ENCODE results near the gene STX18. TPM values are rescaled to one million over a fixed set of nuclear protein-coding genes. Genes with fewer than 3 reads are reported as not detected.

The STX18 gene
- total RNA-seq, 1 donor from 2014 or later, result 17.3 TPM

- intact Hi-C loops (cut with micrococcal nuclease), result no loop called here
- DNase-seq, result no peak
Observed at GRCh38 chr4:4401036-4401435, 140.8 kb downstream of the STX18 start.

DNA sequence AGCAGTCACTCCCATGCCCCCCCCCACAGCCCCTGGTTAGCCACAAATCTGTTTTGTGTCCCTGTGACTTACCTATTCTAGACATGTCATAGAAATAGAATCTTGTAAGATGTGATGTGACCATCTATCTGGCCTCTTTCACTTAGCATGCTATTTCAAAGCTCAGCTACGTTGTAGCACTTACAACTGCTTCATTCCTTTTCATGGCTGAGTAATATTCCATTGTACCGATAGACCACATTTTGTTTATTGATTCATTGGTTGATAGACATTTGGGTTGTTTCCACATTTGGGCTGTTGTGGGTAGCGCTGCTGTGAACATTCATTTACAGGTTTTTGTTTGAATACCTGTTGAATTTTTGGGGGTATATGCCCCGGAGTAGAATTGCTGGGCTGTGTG is 143.4 kb downstream of the STX18 start:
- TF ChIP-seq CTCF (IDR thresholded peaks at IDR 0.05; ENCODE audit: borderline replicate concordance), result no peak
- H3K9me3 ChIP-seq (replicated peaks), result peaks cover 13% of the 10 kb centered on the region
- H3K4me1 ChIP-seq, result no peaks in the 10 kb centered on the region
- no peaks in the 10 kb centered on the region for H3K36me3 ChIP-seq
- intact Hi-C loops (cut with micrococcal nuclease), result no loop called here
- H3K4me3 ChIP-seq, result no peak overlapping the region
- DNase-seq, result no peak
- H3K27ac ChIP-seq (replicated peaks), result no peak overlapping the region
- H3K27me3 ChIP-seq (ENCODE audit: low read depth), result peaks cover 94% of the 10 kb centered on the region

More at GRCh38 chr4:4401036-4401435, 140.8 kb downstream of the STX18 start:
- H3K27ac ChIP-seq (replicated peaks), result no peak overlapping the region
- H3K4me3 ChIP-seq, result no peak overlapping the region
- H3K36me3 ChIP-seq, result no peaks in the 10 kb centered on the region
- TF ChIP-seq CTCF (IDR thresholded peaks at IDR 0.05; ENCODE audit: borderline replicate concordance), result no peak
- peaks cover 13% of the 10 kb centered on the region for H3K9me3 ChIP-seq (replicated peaks)
- H3K27me3 ChIP-seq (ENCODE audit: low read depth), result peaks cover 93% of the 10 kb centered on the region
- no peaks in the 10 kb centered on the region for H3K4me1 ChIP-seq

GRCh38 chr4:4397441-4397819 is 144.4 kb downstream of the STX18 start:
- Histone ChIP-seq H3K4me3 (no peak overlapping the region), H3K27me3 (ENCODE audit: low read depth) (peaks cover 94% of the 10 kb centered on the region), H3K36me3 (no peaks in the 10 kb centered on the region), H3K27ac (replicated peaks) (no peak overlapping the region), H3K9me3 (replicated peaks) (peaks cover 13% of the 10 kb centered on the region), H3K4me1 (no peaks in the 10 kb centered on the region)
- no peak for DNase-seq
- TF ChIP-seq CTCF (IDR thresholded peaks at IDR 0.05; ENCODE audit: borderline replicate concordance), result no peak
- intact Hi-C loops (cut with micrococcal nuclease), result no loop called here

- Histone ChIP-seq H3K9me3 (replicated peaks) (peaks cover 13% of the 10 kb centered on the region), H3K4me1 (no peaks in the 10 kb centered on the region), H3K27me3 (ENCODE audit: low read depth) (peaks cover 96% of the 10 kb centered on the region), H3K27ac (replicated peaks) (no peak overlapping the region), H3K36me3 (no peaks in the 10 kb centered on the region), H3K4me3 (no peak overlapping the region)
- TF ChIP-seq CTCF (IDR thresholded peaks at IDR 0.05; ENCODE audit: borderline replicate concordance), result no peak
- no peak for DNase-seq
- intact Hi-C loops (cut with micrococcal nuclease), result no loop called here
Observed at GRCh38 chr4:4396628-4397440, 145.0 kb downstream of the STX18 start.

- DNase-seq, result no peak
- H3K4me1 ChIP-seq, result no peaks in the 10 kb centered on the region
- intact Hi-C loops (cut with micrococcal nuclease), result no loop called here
- TF ChIP-seq CTCF (IDR thresholded peaks at IDR 0.05; ENCODE audit: borderline replicate concordance), result no peak
- H3K36me3 ChIP-seq, result no peaks in the 10 kb centered on the region
- H3K9me3 ChIP-seq (replicated peaks), result peaks cover 13% of the 10 kb centered on the region
- H3K27me3 ChIP-seq (ENCODE audit: low read depth), result peaks cover 96% of the 10 kb centered on the region
- no peak overlapping the region for H3K27ac ChIP-seq (replicated peaks)
- H3K4me3 ChIP-seq, result no peak overlapping the region
Observed at GRCh38 chr4:4395849-4396627, 145.8 kb downstream of the STX18 start.
